Suprapubic skin (tissue), 4 donors: ENCODE data around the gene SLC38A6. TPM values are rescaled to one million over a fixed set of nuclear protein-coding genes. Genes with fewer than 3 reads are reported as not detected.
"Not testable (repeated sequence)": the region's sequence is repeated elsewhere in the genome, so short reads cannot be mapped to it uniquely, and the experiment has no call there.

Experiments used
- DNase-seq, 2 donors: peaks; one replicate each; pipeline ENCODE4 v3.0.0-alpha.2; 2019; ENCODE audit warnings: low spot score in 2 of 2
- H3K27ac ChIP-seq: fragments of 200-600 bp; sonication (generic); one replicate; pipeline ENCODE4 v1.5.1; 2019
- H3K27me3 ChIP-seq: fragments of 200-600 bp; sonication (generic); one replicate; pipeline ENCODE4 v1.5.1; 2019
- H3K36me3 ChIP-seq: fragments of 200-600 bp; sonication (generic); one replicate; pipeline ENCODE4 v1.5.1; 2019
- H3K4me1 ChIP-seq: fragments of 200-600 bp; sonication (generic); one replicate; pipeline ENCODE4 v1.5.1; 2019
- H3K4me3 ChIP-seq: fragments of 200-600 bp; sonication (generic); one replicate; pipeline ENCODE4 v1.5.1; 2019; ENCODE audit warnings: mild to moderate bottlenecking
- H3K9me3 ChIP-seq: fragments of 200-600 bp; sonication (generic); one replicate; pipeline ENCODE4 v1.5.1; 2019
- EP300 ChIP-seq: sonication (generic); formaldehyde crosslinking; IDR thresholded peaks from one replicate; pipeline ENCODE4 v1.6.1; 2017; ENCODE audit warnings: antibody characterized with exemption
- POLR2A ChIP-seq, 2 donors: fragments of 450-650 bp; IDR thresholded peaks; one replicate each; pipeline ENCODE4 v1.6.1; 2017; ENCODE audit warnings: antibody characterized with exemption in 2 of 2, mild to moderate bottlenecking in 2 of 2, moderate library complexity in 2 of 2
- POLR2AphosphoS5 ChIP-seq, 3 donors: sonication (generic); formaldehyde crosslinking; IDR thresholded peaks; one replicate each; pipeline ENCODE4 v1.6.1; 2017; ENCODE audit warnings: antibody characterized with exemption in 3 of 3
- WGBS: methylation state at CpG from one replicate; pipeline ENCODE4 v1.1.5; 2018; 5-methylcytosine and 5-hydroxymethylcytosine counted together
- total RNA-seq, 4 donors: library from RNA; depleted of rRNA; stranded (reverse); fragments of >200 nt; gene quantifications; one replicate each; pipeline ENCODE4 v1.1.0, GENCODE V29; 2016
- TF ChIP-seq, protein P1 (sequence below), 2 donors: fragments of 200-600 bp in 1 of 2; fragments of 450-650 bp in 1 of 2; sonication (generic) in 1 of 2; IDR thresholded peaks; one replicate each; pipeline ENCODE4 v1.5.1; 2016 to 2019; ENCODE audit warnings: antibody characterized with exemption in 2 of 2, mild to moderate bottlenecking in 1 of 2, moderate library complexity in 1 of 2

SLC38A6 gene
- total RNA-seq, 4 donors from 2014 or later = 7.8 to 14.3 (median 11.2) TPM

DNA sequence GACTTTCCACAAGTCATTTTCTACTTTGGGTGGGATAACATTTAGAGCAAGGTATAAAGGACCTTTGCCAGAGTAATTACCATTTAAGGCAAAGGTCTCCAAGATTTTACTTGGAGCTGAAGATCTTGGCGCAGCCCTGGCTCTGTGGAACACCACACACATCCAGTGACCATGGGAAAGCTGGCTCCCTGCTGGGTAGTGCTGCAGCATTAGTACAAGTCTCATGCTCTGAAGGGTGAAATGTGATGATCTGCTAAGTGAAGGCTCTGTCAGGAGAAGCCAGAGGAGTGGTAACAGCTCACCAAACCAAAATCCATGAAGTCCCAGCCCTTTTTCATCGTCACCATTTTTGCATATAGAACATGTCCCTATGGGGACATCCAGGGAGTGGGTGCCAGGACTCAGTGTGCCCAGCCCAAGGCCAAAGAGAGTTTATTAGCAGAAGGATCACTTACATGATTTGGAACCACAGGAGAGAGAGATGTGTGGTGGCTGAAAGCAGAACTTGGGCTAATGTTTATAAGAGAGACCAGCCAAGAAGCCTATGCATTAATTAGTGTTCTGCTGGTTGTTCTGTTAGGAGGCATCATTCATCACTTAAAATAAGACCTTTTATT, 110.7 kb downstream of the SLC38A6 start:
- Histone ChIP-seq H3K4me3 (no peak overlapping the region), H3K4me1 (no peaks in the 10 kb centered on the region), H3K27me3 (no peaks in the 10 kb centered on the region), H3K27ac (no peak overlapping the region), H3K36me3 (no peaks in the 10 kb centered on the region), H3K9me3 (no peaks in the 10 kb centered on the region)
- DNase-seq = no peak
- 83% methylated on average over 2 of the region's 2 CpGs for WGBS
- no peak for TF ChIP-seq EP300
- TF ChIP-seq, protein P1, sequence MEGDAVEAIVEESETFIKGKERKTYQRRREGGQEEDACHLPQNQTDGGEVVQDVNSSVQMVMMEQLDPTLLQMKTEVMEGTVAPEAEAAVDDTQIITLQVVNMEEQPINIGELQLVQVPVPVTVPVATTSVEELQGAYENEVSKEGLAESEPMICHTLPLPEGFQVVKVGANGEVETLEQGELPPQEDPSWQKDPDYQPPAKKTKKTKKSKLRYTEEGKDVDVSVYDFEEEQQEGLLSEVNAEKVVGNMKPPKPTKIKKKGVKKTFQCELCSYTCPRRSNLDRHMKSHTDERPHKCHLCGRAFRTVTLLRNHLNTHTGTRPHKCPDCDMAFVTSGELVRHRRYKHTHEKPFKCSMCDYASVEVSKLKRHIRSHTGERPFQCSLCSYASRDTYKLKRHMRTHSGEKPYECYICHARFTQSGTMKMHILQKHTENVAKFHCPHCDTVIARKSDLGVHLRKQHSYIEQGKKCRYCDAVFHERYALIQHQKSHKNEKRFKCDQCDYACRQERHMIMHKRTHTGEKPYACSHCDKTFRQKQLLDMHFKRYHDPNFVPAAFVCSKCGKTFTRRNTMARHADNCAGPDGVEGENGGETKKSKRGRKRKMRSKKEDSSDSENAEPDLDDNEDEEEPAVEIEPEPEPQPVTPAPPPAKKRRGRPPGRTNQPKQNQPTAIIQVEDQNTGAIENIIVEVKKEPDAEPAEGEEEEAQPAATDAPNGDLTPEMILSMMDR (IDR thresholded peaks at IDR 0.05) = no peak
- no peak for TF ChIP-seq POLR2A (IDR thresholded peaks at IDR 0.05)
- no peak for TF ChIP-seq POLR2AphosphoS5 (IDR thresholded peaks at IDR 0.05)

DNA sequence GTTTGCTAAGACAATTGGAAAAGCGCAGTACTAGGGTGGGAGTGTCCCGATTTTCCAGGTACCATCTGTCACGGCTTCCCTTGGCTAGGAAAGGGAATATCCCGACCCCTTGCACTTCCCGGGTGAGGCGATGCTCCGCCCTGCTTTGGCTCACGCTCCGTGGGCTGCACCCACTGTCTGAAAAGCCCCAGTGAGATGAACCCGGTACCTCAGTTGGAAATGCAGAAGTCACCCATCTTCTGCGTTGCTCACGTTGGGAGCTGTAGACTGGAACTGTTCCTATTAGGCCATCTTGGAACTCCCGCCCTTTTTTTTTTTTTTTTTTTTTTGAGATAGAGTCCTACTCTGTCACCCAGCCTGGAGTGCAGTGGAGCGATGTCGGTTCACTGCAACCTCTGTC, 117.1 kb downstream of the SLC38A6 start:
- H3K27ac ChIP-seq, H3K9me3 ChIP-seq, H3K4me3 ChIP-seq, H3K27me3 ChIP-seq, DNase-seq, H3K36me3 ChIP-seq: not testable (repeated sequence)
- 82% methylated on average over 15 of the region's 15 CpGs for WGBS
- H3K4me1 ChIP-seq = peaks cover 16% of the 10 kb centered on the region

GRCh38 chr14:61098721-61099120, 117.7 kb downstream of the SLC38A6 start:
- no peak for TF ChIP-seq EP300
- TF ChIP-seq, protein P1 (IDR thresholded peaks at IDR 0.05) = no peak
- no peak for TF ChIP-seq POLR2AphosphoS5 (IDR thresholded peaks at IDR 0.05)
- no peak for TF ChIP-seq POLR2A (IDR thresholded peaks at IDR 0.05)
- Histone ChIP-seq H3K36me3 (no peaks in the 10 kb centered on the region), H3K9me3 (no peaks in the 10 kb centered on the region), H3K4me1 (peaks cover 21% of the 10 kb centered on the region), H3K27ac (no peak overlapping the region), H3K27me3 (no peaks in the 10 kb centered on the region), H3K4me3 (no peak overlapping the region)
- DNase-seq = no peak

- Histone ChIP-seq H3K27me3 (no peaks in the 10 kb centered on the region), H3K27ac (no peak overlapping the region), H3K9me3 (no peaks in the 10 kb centered on the region), H3K36me3 (no peaks in the 10 kb centered on the region), H3K4me3 (no peak overlapping the region), H3K4me1 (peaks cover 27% of the 10 kb centered on the region)
- DNase-seq = no peak
- WGBS = 59% methylated on average over 4 of the region's 4 CpGs
- no peak for TF ChIP-seq POLR2A (IDR thresholded peaks at IDR 0.05)
- TF ChIP-seq EP300 = no peak
- no peak for TF ChIP-seq POLR2AphosphoS5 (IDR thresholded peaks at IDR 0.05)
- TF ChIP-seq, protein P1 (IDR thresholded peaks at IDR 0.05) = no peak
Observed at GRCh38 chr14:61099216-61099835, 118.3 kb downstream of the SLC38A6 start.

DNA sequence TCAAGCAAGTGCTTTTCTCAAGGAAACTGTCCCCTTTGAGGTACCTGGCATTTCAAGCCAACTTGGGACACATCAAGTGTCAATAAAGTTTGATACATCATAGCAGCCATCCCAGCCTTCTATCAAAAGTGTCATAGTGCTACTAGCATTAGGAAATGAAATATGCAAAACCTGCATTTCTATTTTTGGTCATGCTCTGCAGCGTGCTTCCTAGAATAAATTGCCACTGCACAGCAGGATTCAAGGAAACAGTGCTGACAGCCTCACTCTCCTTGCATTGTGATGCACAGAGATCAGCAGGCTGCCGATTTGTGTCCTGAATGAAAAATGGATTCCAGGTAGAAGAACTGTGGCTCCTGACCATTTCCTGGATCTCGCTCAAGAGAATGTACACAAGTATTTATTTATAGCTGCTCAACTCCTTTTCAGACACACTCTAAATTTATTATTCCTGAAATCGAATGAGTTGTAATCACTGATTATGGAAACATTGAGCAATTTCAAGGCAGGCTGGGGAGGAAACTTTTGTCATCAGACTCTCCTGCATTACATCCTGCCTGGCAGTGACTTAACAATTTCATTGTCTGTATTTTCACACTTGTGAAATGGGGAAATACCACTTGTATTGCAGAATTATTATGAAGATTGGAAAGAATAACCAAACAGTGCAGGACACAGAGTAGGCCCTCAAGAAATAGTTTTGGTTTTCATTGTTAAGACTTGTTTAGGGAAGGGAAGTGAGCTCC, 120.9 kb downstream of the SLC38A6 start:
- peak overlapping the region; percentile 43 for H3K27ac ChIP-seq
- no peaks in the 10 kb centered on the region for H3K36me3 ChIP-seq
- H3K9me3 ChIP-seq = no peaks in the 10 kb centered on the region
- 50% methylated on average over 4 of the region's 4 CpGs for WGBS
- no peak for DNase-seq
- H3K27me3 ChIP-seq = no peaks in the 10 kb centered on the region
- no peak overlapping the region for H3K4me3 ChIP-seq
- H3K4me1 ChIP-seq = peaks cover 32% of the 10 kb centered on the region
- TF ChIP-seq, protein P1 (IDR thresholded peaks at IDR 0.05) = no peak
- TF ChIP-seq POLR2AphosphoS5 (IDR thresholded peaks at IDR 0.05) (no peak), POLR2A (IDR thresholded peaks at IDR 0.05) (no peak), EP300 (no peak)

Other genes starting within 250 kb of the SLC38A6 start
- gene MNAT1, start 246.5 kb upstream of the SLC38A6 start, total RNA-seq = 10 to 100 TPM; 13.1 to 38.8 (median 22.0) TPM
- gene TRMT5, start 166 bp upstream of the SLC38A6 start, total RNA-seq = 10 to 100 TPM; 10.3 to 17.9 (median 14.3) TPM